PC-9 (cell line): Measurements from ENCODE around the gene SENP6. TPM values are rescaled to one million over a fixed set of nuclear protein-coding genes. Genes with fewer than 3 reads are reported as not detected.
"Not testable (repeated sequence)": the region's sequence is repeated elsewhere in the genome, so short reads cannot be mapped to it uniquely, and the experiment has no call there.

ENCODE experiments used
- BruUV-seq: library from RNA; stranded (reverse); fragments of 400-500 nt; replicated peaks from 2 replicates; lab custom pipeline; 2021; lab: Mats Ljungman, UMichigan
- CTCF ChIA-PET: fragments of 300-600 bp; sonication (Branson Sonifier 250); formaldehyde crosslinking; loops from one replicate; lab custom pipeline; 2022; ENCODE audit warnings: antibody characterized with exemption; lab: Charles Lee
- POLR2A ChIA-PET: fragments of 300-600 bp; sonication (Branson Sonifier 250); formaldehyde crosslinking; loops from one replicate; lab custom pipeline; 2022; ENCODE audit warnings: antibody characterized with exemption; ENCODE audit not compliant: unreplicated experiment; lab: Charles Lee
- DNase-seq, 2 experiments: peaks; one replicate each; pipeline versions ENCODE4 v3.0.0 to v3.0.0-alpha.2; 2015 to 2022; ENCODE audit warnings: mixed read lengths in 1 of 2
- H2AFZ ChIP-seq: fragments of 200-600 bp; sonication (generic); 2 replicates; pipeline ENCODE4 v1.8.1; 2017; ENCODE audit warnings: antibody characterized with exemption
- H3F3A ChIP-seq: fragments of 200-600 bp; sonication (generic); 2 replicates; pipeline ENCODE4 v1.8.1; 2017; ENCODE audit warnings: antibody characterized with exemption, mild to moderate bottlenecking, low read depth; ENCODE audit not compliant: insufficient read depth
- H3K27ac ChIP-seq: fragments of 200-600 bp; sonication (generic); 2 replicates; pipeline ENCODE4 v1.6.1; 2016; ENCODE audit warnings: mixed run types
- H3K27me3 ChIP-seq: fragments of 200-600 bp; sonication (generic); 2 replicates; pipeline ENCODE4 v1.6.1; 2016; ENCODE audit warnings: low read depth, mixed run types; ENCODE audit not compliant: insufficient read depth
- H3K36me3 ChIP-seq: fragments of 200-600 bp; sonication (generic); 2 replicates; pipeline ENCODE4 v1.6.1; 2016; ENCODE audit warnings: low read depth, mixed run types
- H3K4me1 ChIP-seq: fragments of 200-600 bp; sonication (generic); replicated peaks from 2 replicates; pipeline ENCODE4 v1.6.1; 2016; ENCODE audit warnings: mixed run types; ENCODE audit not compliant: insufficient read depth
- H3K4me2 ChIP-seq: fragments of 200-600 bp; sonication (generic); 2 replicates; pipeline ENCODE4 v1.6.1; 2017; ENCODE audit warnings: mixed run types
- H3K4me3 ChIP-seq: fragments of 200-600 bp; sonication (generic); 2 replicates; pipeline ENCODE4 v1.6.1; 2016; ENCODE audit warnings: mixed run types
- H3K79me2 ChIP-seq: fragments of 200-600 bp; sonication (generic); 2 replicates; pipeline ENCODE4 v1.6.1; 2017; ENCODE audit warnings: low read depth, mixed run types
- H3K9me2 ChIP-seq: fragments of 200-600 bp; sonication (generic); 2 replicates; pipeline ENCODE4 v1.8.1; 2017; ENCODE audit warnings: mild to moderate bottlenecking; ENCODE audit not compliant: insufficient read depth
- H3K9me3 ChIP-seq: fragments of 200-600 bp; sonication (generic); 2 replicates; pipeline ENCODE4 v1.8.1; 2016; ENCODE audit warnings: low read depth; ENCODE audit not compliant: insufficient read depth
- H4K20me1 ChIP-seq: fragments of 200-600 bp; sonication (generic); 2 replicates; pipeline ENCODE4 v1.8.1; 2017; ENCODE audit not compliant: insufficient read depth
- CTCF ChIP-seq: fragments of 200-600 bp; sonication (generic); conservative IDR thresholded peaks from 2 replicates; pipeline ENCODE4 v1.6.1; 2017; ENCODE audit warnings: mixed run types, antibody characterized with exemption, mild to moderate bottlenecking, moderate library complexity
- EZH2 ChIP-seq: fragments of 200-600 bp; sonication (generic); IDR thresholded peaks from 2 replicates; pipeline ENCODE4 v1.8.0; 2017; ENCODE audit warnings: antibody characterized with exemption, low read depth
- intact Hi-C: fragments of 100-400 bp; cut with micrococcal nuclease; formaldehyde crosslinking; loops from one replicate; pipeline ENCODE4 v1.10.0; 2022; ENCODE audit not compliant: unreplicated experiment
- total RNA-seq: library from RNA; stranded (reverse); gene quantifications from 2 replicates; pipeline ENCODE4 v1.2.3, GENCODE V29; 2021

SENP6 gene
- total RNA-seq, 1 experiment from 2014 or later = 70.4 TPM

GRCh38 chr6:75590370-75590769 is 11.3 kb upstream of the SENP6 start:
- no peaks in the 10 kb centered on the region for H3K9me2 ChIP-seq
- no peak for DNase-seq
- no peak overlapping the region for H3K4me2 ChIP-seq
- H3K27me3 ChIP-seq = no peaks in the 10 kb centered on the region
- H3K9me3 ChIP-seq = no peaks in the 10 kb centered on the region
- intact Hi-C loops = no loop called here
- no peak overlapping the region for H3K27ac ChIP-seq
- CTCF ChIA-PET = no interaction called here
- no peaks in the 10 kb centered on the region for H3F3A ChIP-seq
- no peaks in the 10 kb centered on the region for H3K79me2 ChIP-seq
- no peak overlapping the region for H3K4me3 ChIP-seq
- no peak overlapping the region for H2AFZ ChIP-seq
- BruUV-seq = no TSS peak
- TF ChIP-seq EZH2 (no peak), CTCF (no peak)
- H4K20me1 ChIP-seq = no peaks in the 10 kb centered on the region
- POLR2A ChIA-PET = no interaction called here
- no peaks in the 10 kb centered on the region for H3K36me3 ChIP-seq
- H3K4me1 ChIP-seq = no peaks in the 10 kb centered on the region

GRCh38 chr6:75596380-75596779 is 5.3 kb upstream of the SENP6 start:
- H3K27ac ChIP-seq, H3K36me3 ChIP-seq, H3K9me2 ChIP-seq, H4K20me1 ChIP-seq, BruUV-seq, H3K9me3 ChIP-seq, DNase-seq, POLR2A ChIA-PET, H3K4me2 ChIP-seq, H3K79me2 ChIP-seq, H3K4me3 ChIP-seq, intact Hi-C loops, H3F3A ChIP-seq, CTCF ChIA-PET, H2AFZ ChIP-seq, H3K27me3 ChIP-seq: not testable (repeated sequence)
- peaks cover 11% of the 10 kb centered on the region for H3K4me1 ChIP-seq

DNA sequence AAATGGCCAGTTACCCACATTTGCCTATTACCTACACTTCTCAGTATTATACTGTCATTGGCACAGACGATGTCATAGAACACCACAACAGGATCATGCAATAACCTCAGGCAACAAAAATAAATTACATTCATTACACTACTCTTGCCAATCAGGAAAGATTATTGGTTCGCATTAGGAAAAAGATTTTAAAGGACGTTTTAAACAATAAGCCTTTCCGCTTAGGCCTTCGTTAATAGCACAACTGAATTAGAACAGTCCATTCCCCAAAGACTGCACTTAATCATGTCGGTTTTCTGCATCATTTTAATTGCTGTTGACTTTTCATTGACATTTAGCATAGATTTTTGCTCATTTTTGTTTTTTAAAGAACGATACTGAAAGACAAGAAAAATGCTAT is 912 bp upstream of the SENP6 start:
- no peaks in the 10 kb centered on the region for H3F3A ChIP-seq
- peaks cover 21% of the 10 kb centered on the region for H4K20me1 ChIP-seq
- ChIA-PET POLR2A (interaction anchor here (0.7 kb wide), 1 partner anchor 1946 kb away, joined by 3 read pairs; no protein-coding TSS in a partner anchor), CTCF (no interaction called here)
- H3K4me2 ChIP-seq = peak overlapping the region; percentile 90
- H3K4me3 ChIP-seq = peak overlapping the region; percentile 93; the same call in 1 of the 2 replicates
- H3K36me3 ChIP-seq = peaks cover 10% of the 10 kb centered on the region; the same call in 1 of the 2 replicates
- DNase-seq = no peak
- TF ChIP-seq EZH2 = no peak
- TF ChIP-seq CTCF = no peak
- peaks cover 45% of the 10 kb centered on the region for H3K79me2 ChIP-seq
- H2AFZ ChIP-seq = peak overlapping the region; percentile 100
- H3K27me3 ChIP-seq = no peaks in the 10 kb centered on the region
- intact Hi-C loops = loop anchor here (10.0 kb wide), 1 partner anchor 316 kb away; the partner anchor contains the start of gene TMEM30A
- H3K27ac ChIP-seq = peak overlapping the region; percentile 86; the same call in 1 of the 2 replicates
- H3K9me3 ChIP-seq = no peaks in the 10 kb centered on the region
- peaks cover 25% of the 10 kb centered on the region for H3K4me1 ChIP-seq
- BruUV-seq = no TSS peak
- H3K9me2 ChIP-seq = no peaks in the 10 kb centered on the region
